HL-60/S4 treated with retinoic acid at 250 ng/mL for 4 days and 3 days (cell line): ENCODE results near the gene FAF1.
"Not testable (repeated sequence)": the region's sequence is repeated elsewhere in the genome, so short reads cannot be mapped to it uniquely, and the experiment has no call there.

ENCODE experiments used
- in situ Hi-C: fragments of 300-500 bp; cut with MboI; formaldehyde crosslinking; loops from 2 replicates; pipeline ENCODE4 v1.7.0; 2022; ENCODE audit warnings: low sequenced_read_pairs

FAF1 gene

GRCh38 chr1:50959913-50960844 lies at the start of gene FAF1:
FAF1 (minus strand) TSS chr1:50960267; CDS start chr1:50959811, 456 bp downstream.
- in situ Hi-C loops = no loop called here

DNA sequence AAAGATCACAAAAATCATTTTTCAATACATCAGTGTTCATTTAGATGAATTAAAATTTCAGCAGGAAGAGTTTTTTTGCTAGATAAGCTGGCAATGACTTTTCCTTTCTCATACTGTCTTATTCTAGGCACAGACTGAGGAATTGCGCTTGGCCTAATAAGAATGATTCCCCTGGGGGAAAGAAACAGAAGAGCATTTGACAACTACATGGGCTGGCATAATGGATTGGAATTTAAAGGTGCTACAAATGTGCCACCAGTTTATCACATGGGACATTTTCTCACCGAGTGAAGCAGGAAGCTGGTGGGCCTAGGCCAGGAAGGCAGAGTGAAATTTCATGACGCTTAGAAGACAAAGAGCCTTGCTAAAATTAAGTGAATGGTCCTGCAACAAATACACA lies 49.3 kb upstream of the FAF1 start:
- in situ Hi-C loops = no loop called here

- in situ Hi-C loops = not testable (repeated sequence)
Observed at GRCh38 chr1:51005549-51005948, 45.5 kb upstream of the FAF1 start.

- in situ Hi-C loops = no loop called here
Observed at GRCh38 chr1:51002516-51002915, 42.4 kb upstream of the FAF1 start.

GRCh38 chr1:51000651-51001050 lies 40.6 kb upstream of the FAF1 start:
- in situ Hi-C loops = no loop called here

DNA sequence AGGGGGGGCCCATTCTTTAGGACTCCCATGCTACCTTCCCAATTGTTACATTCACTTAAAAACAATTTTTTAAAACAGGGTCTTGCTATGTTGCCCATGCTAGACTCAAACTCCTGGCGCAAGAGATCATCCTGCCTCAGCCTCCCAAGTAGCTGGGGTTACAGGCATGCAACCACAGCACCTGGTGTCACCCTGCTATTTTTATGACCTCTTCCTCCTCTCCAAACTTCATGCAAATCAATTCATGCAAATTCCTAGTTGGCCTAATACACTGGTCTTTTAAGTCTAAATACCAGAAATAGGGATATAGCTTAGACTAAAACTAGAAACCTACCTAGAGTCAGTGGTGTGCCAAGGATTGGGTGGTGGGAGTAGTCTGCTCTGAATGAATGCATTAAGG lies 40.1 kb upstream of the FAF1 start:
- in situ Hi-C loops = no loop called here

GRCh38 chr1:50999375-50999774 lies 39.3 kb upstream of the FAF1 start:
- in situ Hi-C loops = not testable (repeated sequence)

DNA sequence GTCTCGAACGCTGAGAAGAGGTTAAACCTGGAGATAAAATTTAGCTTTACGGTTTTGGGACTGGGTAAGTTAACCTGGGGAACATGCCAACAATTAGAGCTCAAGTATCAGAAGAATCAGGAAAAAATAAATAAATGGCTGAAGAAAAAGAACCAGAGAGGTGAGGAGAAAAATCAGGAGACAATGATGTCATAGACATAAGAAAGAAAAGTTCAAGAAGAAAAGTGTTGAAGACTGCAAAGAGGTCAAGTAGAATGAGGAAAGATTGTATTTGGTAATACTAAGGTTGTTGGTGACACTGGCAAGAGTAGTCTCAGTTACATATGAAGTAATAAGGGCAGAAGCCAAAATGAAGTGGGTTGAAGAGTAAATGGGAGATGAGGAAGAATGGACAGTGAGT lies 36.0 kb upstream of the FAF1 start:
- in situ Hi-C loops = no loop called here

DNA sequence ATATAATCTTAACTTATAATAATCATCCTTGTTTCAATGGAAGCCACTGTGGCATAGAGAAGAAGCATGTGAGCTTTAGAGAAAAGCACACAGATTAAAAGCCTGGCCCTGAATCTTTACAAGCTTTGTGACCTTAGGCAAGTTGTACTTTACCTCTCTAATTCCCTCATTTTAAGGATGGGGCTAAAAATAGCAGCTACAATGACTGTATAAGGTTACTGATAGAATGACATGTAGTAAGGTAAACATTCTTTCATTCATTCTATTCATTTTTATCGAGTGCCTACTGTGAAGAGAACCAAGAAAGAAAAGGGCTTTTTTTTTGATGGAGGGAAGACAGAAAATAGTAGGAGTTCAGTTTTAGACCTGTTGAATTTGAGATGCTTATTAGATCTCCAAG lies 35.6 kb upstream of the FAF1 start:
- in situ Hi-C loops = no loop called here

GRCh38 chr1:50994997-50995396 lies 34.9 kb upstream of the FAF1 start:
- in situ Hi-C loops = no loop called here

DNA sequence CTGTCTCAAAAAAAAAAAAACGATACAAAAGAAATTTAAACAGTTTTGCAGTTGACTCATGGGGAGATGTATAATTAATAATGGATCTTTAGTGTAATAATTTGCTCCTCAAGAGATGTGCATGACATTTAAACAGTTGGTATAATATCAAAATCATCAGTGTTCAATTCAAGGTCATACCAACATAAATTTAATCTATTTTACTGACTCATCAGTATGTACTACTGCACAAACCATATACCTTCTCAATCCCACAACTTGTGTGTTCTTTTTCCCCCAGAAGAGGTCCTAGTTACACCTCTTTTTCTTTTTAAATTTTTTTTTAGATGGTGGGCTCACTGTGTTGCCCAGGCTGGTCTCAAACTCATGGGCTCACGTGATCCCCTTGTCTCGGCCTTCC lies 33.6 kb upstream of the FAF1 start:
- in situ Hi-C loops = no loop called here

DNA sequence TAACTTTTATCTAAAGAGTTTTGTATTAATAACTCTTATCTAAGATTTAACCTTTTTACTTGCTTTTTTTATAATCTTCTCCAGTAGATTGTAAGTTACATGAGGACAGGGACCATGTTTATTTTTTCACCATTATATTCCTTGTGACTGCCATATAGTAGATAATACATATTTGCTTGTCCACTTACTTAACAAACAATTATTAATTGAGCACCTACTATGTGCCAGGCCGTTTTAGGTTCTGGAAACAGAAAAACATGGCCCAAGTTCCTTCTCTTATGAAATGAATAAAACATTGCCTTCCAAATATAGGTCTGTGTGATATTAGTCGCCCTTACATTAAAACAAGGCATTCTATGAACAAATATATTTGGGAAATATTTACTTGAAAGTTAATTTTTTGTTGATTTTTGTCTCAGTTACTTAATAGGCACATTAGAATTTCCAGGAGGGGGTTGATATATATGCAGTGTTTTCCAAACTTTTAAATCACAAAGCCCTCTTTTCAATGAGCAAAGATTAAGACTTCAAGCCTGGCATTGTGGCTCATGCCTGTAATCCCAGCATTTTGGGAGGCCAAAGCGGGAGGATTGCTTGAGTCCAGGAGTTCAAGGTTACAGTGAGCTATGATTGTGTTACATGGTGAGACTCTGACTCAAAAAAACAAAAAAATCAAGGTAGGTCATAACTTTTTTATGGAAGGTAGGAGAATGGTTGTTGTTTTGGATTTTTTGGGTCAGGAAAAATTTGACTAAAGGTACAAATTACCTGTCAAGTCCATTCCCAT lies 32.7 kb upstream of the FAF1 start:
- in situ Hi-C loops = no loop called here

- in situ Hi-C loops = no loop called here
Observed at GRCh38 chr1:50989694-50990093, 29.6 kb upstream of the FAF1 start.

GRCh38 chr1:50986653-50987052 lies 26.6 kb upstream of the FAF1 start:
- in situ Hi-C loops = no loop called here

DNA sequence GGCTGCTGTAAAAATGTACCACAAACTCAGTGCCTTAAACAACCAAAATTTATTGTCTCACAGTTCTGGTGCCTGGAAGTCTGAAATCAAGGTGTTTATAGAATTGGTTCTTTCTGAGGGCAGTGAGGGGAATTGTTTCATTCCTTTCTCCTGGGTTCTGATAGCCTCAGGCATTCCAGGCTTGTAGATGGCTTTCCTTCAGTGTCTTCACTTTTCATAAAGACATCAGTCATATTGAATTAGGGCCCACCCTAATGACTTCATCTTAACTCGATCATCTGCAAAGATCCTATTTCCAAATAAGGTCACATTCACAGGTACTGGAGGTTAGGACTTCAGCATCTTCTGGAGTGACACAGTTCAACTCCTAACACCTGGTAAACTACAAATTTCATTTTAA lies 25.0 kb upstream of the FAF1 start:
- in situ Hi-C loops = no loop called here

GRCh38 chr1:50983219-50983802 lies 23.2 kb upstream of the FAF1 start:
- in situ Hi-C loops = no loop called here

DNA sequence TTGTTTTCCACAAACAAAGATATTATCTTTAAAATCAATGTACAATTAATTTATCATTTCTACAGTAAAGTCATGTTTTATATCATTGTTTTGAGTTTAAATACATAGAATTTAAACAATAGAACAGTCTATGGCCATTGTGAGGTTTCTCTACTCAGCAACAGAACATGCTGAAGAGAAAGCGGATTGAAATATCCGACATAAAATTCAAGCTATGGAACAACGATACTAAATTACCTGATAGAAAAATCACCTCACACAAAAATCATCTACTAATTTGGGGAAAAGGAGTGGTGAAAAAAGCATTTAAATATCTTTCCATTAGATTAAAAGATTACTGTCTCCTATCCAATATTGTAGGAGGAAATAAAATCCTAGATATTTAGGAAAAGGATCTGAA lies 22.5 kb upstream of the FAF1 start:
- in situ Hi-C loops = no loop called here

- in situ Hi-C loops = no loop called here
Observed at GRCh38 chr1:50981741-50982140, 21.7 kb upstream of the FAF1 start.

- in situ Hi-C loops = no loop called here
Observed at GRCh38 chr1:50980505-50980904, 20.4 kb upstream of the FAF1 start.

DNA sequence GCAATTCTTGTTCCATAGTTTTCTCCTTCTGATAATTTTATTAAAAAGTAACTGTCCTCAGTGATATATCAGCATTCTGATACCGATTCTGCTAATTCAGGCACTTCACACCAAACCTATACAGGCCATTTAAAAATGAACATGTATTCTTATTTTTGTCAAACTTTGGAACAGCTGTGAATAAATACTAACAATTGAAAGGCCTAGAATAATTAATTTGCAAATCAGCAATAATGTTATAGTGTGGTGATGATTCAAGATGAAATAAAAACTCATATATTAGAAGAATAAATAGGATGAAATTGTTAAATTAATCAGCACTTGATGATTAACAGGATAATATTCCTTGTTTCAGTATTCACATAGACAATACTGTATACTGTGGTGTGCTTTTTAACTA lies 19.9 kb upstream of the FAF1 start:
- in situ Hi-C loops = no loop called here

- in situ Hi-C loops = no loop called here
Observed at GRCh38 chr1:50978852-50979781, 19.1 kb upstream of the FAF1 start.
